Sigmoid colon (tissue), 7 donors: ENCODE results near the gene ACTN4. TPM values are rescaled to one million over a fixed set of nuclear protein-coding genes. Genes with fewer than 3 reads are reported as not detected.

Experiments used
- DNase-seq: peaks from one replicate; pipeline ENCODE4 v3.0.0-alpha.2; 2019
- H3K27ac ChIP-seq, 4 donors: fragments of 200-600 bp; sonication (generic); one replicate each; pipeline ENCODE4 v1.5.1; 2016 to 2019; ENCODE audit warnings: mild to moderate bottlenecking in 1 of 4
- H3K27me3 ChIP-seq, 3 donors: fragments of 200-600 bp; sonication (generic); one replicate each; pipeline ENCODE4 v1.5.1; 2019; ENCODE audit warnings: mild to moderate bottlenecking in 1 of 3
- H3K36me3 ChIP-seq, 4 donors: fragments of 200-600 bp; sonication (generic); one replicate each; pipeline ENCODE4 v1.5.1; 2016 to 2019
- H3K4me1 ChIP-seq, 4 donors: fragments of 200-600 bp; sonication (generic); one replicate each; pipeline ENCODE4 v1.5.1; 2017 to 2019
- H3K4me3 ChIP-seq, 4 donors: fragments of 200-600 bp; sonication (generic); one replicate each; pipeline ENCODE4 v1.5.1; 2017 to 2019; ENCODE audit warnings: mild to moderate bottlenecking in 2 of 4, moderate library complexity in 1 of 4
- H3K9me3 ChIP-seq, 4 donors: fragments of 200-600 bp in 3 of 4; sonication (generic) in 3 of 4; one replicate each; pipeline versions ENCODE4 v1.5.1 to v1.6.1; 2013 to 2019
- CTCF ChIP-seq, 4 experiments: fragments of 450-650 bp in 3 of 4; fragments of 200-600 bp in 1 of 4; IDR thresholded peaks; one replicate each; pipeline ENCODE4 v1.5.1; 2016 to 2019; ENCODE audit warnings: antibody characterized with exemption in 4 of 4, mild to moderate bottlenecking in 3 of 4, moderate library complexity in 2 of 4
- EP300 ChIP-seq, 4 donors: sonication (generic); formaldehyde crosslinking; IDR thresholded peaks; one replicate each; pipeline ENCODE4 v1.6.1; 2017; ENCODE audit warnings: antibody characterized with exemption in 4 of 4
- POLR2A ChIP-seq, 2 donors: fragments of 450-650 bp; IDR thresholded peaks; one replicate each; pipeline ENCODE4 v1.6.1; 2016; ENCODE audit warnings: antibody characterized with exemption in 2 of 2, mild to moderate bottlenecking in 2 of 2, moderate library complexity in 2 of 2
- POLR2AphosphoS5 ChIP-seq, 4 donors: sonication (generic); formaldehyde crosslinking; IDR thresholded peaks; one replicate each; pipeline ENCODE4 v1.6.1; 2017; ENCODE audit warnings: antibody characterized with exemption in 4 of 4
- WGBS, 2 donors: extraction: QIAGEN DNeasy Blood & Tissue Kit; methylation state at CpG; one replicate each; pipeline ENCODE4 v1.1.7; 2013; 5-methylcytosine and 5-hydroxymethylcytosine counted together
- intact Hi-C: fragments of 100-400 bp; cut with DNase I; formaldehyde crosslinking; loops from one replicate; pipeline ENCODE4 v1.15.1; 2023
- polyA plus RNA-seq, 3 donors: library from polyadenylated mRNA; stranded (reverse); fragments of 200-250 nt; gene quantifications; one replicate each; pipeline ENCODE4 v1.2.3, GENCODE V29; 2013
- total RNA-seq, 4 donors: library from RNA; depleted of rRNA; stranded (reverse); fragments of >200 nt; gene quantifications; one replicate each; pipeline ENCODE4 v1.1.0, GENCODE V29; 2016
- donor health status: healthy with polysubstance abuse.
- donor health status: Bipolar disorder and iron deficiency.
- donor health status: healthy.

The ACTN4 gene
- total and polyA plus RNA-seq, 7 donors: 122 to 456 (median 176) TPM

GRCh38 chr19:38728752-38729541 is 81.5 kb downstream of the ACTN4 start:
- Histone ChIP-seq H3K4me1 (peaks cover 0 to 34% (median 17%) of the 10 kb centered on the region in 4 donors), H3K9me3 (no peaks in the 10 kb centered on the region), H3K27ac (peak overlapping the region; percentile 49 to 80 (median 60)), H3K36me3 (peaks cover 15 to 70% (median 57%) of the 10 kb centered on the region in 4 donors), H3K27me3 (no peaks in the 10 kb centered on the region), H3K4me3 (no peak overlapping the region)
- TF ChIP-seq POLR2A (IDR thresholded peaks at IDR 0.05) (no peak), EP300 (IDR thresholded peaks at IDR 0.05) (no peak), POLR2AphosphoS5 (IDR thresholded peaks at IDR 0.05) (no peak), CTCF (IDR thresholded peaks at IDR 0.05) (no peak)
- WGBS, 2 donors: 81 to 89% methylated on average over 37 of the region's 37 CpGs
- intact Hi-C loops: no loop called here
- DNase-seq: no peak

- no peak overlapping the region for H3K4me3 ChIP-seq
- WGBS, 2 donors: 65 to 72% methylated on average over 17 of the region's 17 CpGs
- peaks cover 6 to 61% (median 48%) of the 10 kb centered on the region in 4 donors for H3K36me3 ChIP-seq
- no peaks in the 10 kb centered on the region for H3K9me3 ChIP-seq
- peak; percentile 82 for DNase-seq
- intact Hi-C loops: no loop called here
- TF ChIP-seq CTCF (IDR thresholded peaks at IDR 0.05): peak; percentile 59 to 79 (median 73)
- peak in 1 of 4 donors; percentile 20 for TF ChIP-seq POLR2AphosphoS5 (IDR thresholded peaks at IDR 0.05)
- TF ChIP-seq POLR2A (IDR thresholded peaks at IDR 0.05): no peak
- peak overlapping the region; percentile 49 to 80 (median 60) for H3K27ac ChIP-seq
- no peaks in the 10 kb centered on the region for H3K27me3 ChIP-seq
- H3K4me1 ChIP-seq: peaks cover 0 to 34% (median 17%) of the 10 kb centered on the region in 4 donors
Observed at GRCh38 chr19:38729653-38730469, 82.4 kb downstream of the ACTN4 start.

- 69 to 91% methylated on average over 7 of the region's 7 CpGs for WGBS, 2 donors
- DNase-seq: peak; percentile 51
- peaks cover under 1 to 55% (median 43%) of the 10 kb centered on the region in 4 donors for H3K36me3 ChIP-seq
- TF ChIP-seq CTCF (IDR thresholded peaks at IDR 0.05) (no peak), EP300 (IDR thresholded peaks at IDR 0.05) (no peak), POLR2A (IDR thresholded peaks at IDR 0.05) (no peak), POLR2AphosphoS5 (IDR thresholded peaks at IDR 0.05) (no peak)
- no peak overlapping the region for H3K4me3 ChIP-seq
- H3K27ac ChIP-seq: peak overlapping the region in 2 of 4 donors; percentile 56 to 80
- intact Hi-C loops: no loop called here
- no peaks in the 10 kb centered on the region for H3K27me3 ChIP-seq
- peaks cover 0 to 32% (median 17%) of the 10 kb centered on the region in 4 donors for H3K4me1 ChIP-seq
- H3K9me3 ChIP-seq: no peaks in the 10 kb centered on the region
Observed at GRCh38 chr19:38730470-38730730, 83.0 kb downstream of the ACTN4 start.

- Histone ChIP-seq H3K36me3 (peaks cover 0 to 50% (median 37%) of the 10 kb centered on the region in 4 donors), H3K4me1 (peaks cover 0 to 28% (median 18%) of the 10 kb centered on the region in 4 donors), H3K4me3 (no peak overlapping the region), H3K9me3 (no peaks in the 10 kb centered on the region), H3K27ac (peak overlapping the region; percentile 35 to 80 (median 54)), H3K27me3 (no peaks in the 10 kb centered on the region)
- no peak for TF ChIP-seq EP300 (IDR thresholded peaks at IDR 0.05)
- peak in 2 of 4 donors; percentile 10 to 27 for TF ChIP-seq POLR2AphosphoS5 (IDR thresholded peaks at IDR 0.05)
- TF ChIP-seq CTCF (IDR thresholded peaks at IDR 0.05): no peak
- intact Hi-C loops: no loop called here
- DNase-seq: peak; percentile 62
- 62 to 88% methylated on average over 19 of the region's 19 CpGs for WGBS, 2 donors
Observed at GRCh38 chr19:38730731-38731589, 83.5 kb downstream of the ACTN4 start.
